DMS79 treated with DMSO at 0.1 percent for 48 hours (cell line): Measurements from ENCODE around the gene TEKT2.

ENCODE experiments used
- DNase-seq: peaks from one replicate; lab custom pipeline; 2025; lab: John Stamatoyannopoulos, UW

Gene TEKT2, protein sequence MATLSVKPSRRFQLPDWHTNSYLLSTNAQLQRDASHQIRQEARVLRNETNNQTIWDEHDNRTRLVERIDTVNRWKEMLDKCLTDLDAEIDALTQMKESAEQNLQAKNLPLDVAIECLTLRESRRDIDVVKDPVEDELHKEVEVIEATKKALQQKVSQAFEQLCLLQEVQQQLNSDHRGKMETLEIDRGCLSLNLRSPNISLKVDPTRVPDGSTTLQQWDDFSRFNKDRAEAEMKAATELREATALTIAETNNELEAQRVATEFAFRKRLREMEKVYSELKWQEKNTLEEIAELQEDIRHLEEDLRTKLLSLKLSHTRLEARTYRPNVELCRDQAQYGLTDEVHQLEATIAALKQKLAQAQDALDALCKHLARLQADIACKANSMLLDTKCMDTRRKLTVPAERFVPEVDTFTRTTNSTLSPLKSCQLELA

GRCh38 chr1:36083635-36084496 is at the start of gene TEKT2:
Gene TEKT2, plus strand, starts transcription at chr1:36084094. Its CDS starts 828 bp downstream, at chr1:36084922.
- DNase-seq, result peak; percentile 81

GRCh38 chr1:36034692-36035091 is 49.2 kb upstream of the TEKT2 start:
- DNase-seq, result no peak

GRCh38 chr1:36035154-36035553 is 48.7 kb upstream of the TEKT2 start:
- DNase-seq, result no peak

GRCh38 chr1:36040238-36040637 is 43.7 kb upstream of the TEKT2 start:
- DNase-seq, result no peak

- no peak for DNase-seq
These were observed 32.1 kb upstream of the TEKT2 start for GRCh38 chr1:36051821-36052220.

GRCh38 chr1:36053978-36054377 is 29.9 kb upstream of the TEKT2 start:
- no peak for DNase-seq

DNA sequence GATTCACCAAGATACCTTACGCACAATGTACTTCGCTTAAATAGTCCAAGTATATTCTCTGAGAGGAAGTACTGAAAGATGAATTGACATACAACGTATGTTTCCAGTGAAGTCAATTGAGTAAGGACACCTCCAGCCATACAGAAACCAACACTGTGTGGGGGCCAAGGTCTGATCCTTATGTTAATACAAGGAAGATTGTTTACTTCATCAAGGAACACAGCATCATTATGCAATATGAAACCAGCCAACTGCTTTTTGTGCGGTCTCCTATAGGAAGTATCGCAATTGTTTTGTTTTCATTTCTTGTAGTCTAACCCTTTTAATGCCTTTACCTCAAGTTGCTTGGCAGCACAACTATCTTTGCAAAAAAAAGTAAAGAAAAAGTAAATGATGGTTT is 28.2 kb upstream of the TEKT2 start:
- no peak for DNase-seq

- DNase-seq, result no peak
These were observed 21.6 kb upstream of the TEKT2 start for GRCh38 chr1:36062315-36062714.

DNA sequence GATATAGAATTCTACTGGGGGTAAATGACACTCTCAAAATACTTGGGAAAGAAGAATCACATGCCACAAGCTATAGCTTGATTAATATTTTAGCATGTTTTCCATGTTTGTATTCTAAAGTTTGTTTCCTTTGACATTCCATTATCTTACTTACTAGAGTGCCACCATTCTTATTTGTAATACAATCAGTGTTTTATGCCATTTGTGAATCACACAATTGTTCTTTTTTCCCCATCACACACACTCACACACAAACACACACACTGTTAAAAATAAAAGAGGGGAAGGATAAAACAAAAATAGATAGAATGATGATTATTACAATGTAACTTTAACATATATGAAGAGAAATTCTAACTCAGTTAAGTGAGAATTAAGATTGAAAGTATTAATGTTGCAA is 16.0 kb upstream of the TEKT2 start:
- no peak for DNase-seq

DNA sequence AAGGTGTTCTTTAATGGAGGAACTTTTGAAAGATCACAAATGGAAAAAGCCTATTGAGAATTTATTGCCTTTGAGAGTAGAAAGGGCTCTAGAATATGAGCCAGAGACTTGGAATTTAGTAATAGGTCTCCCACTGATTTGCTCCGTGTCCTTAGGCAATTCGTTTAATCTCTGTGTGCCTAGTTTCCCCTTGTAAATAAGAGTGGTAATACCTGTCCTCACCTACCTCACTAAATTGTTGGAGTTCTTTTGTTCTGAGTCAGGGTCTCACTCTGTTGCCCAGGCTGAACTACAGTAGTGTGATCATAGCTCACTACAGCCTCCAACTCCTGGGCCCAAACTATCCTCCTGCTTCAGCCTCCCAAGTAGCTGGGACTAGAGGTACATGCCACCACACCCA is 15.0 kb upstream of the TEKT2 start:
- no peak for DNase-seq

- DNase-seq, result peak; percentile 67
These were observed 13.5 kb upstream of the TEKT2 start for GRCh38 chr1:36070349-36070748.

DNA sequence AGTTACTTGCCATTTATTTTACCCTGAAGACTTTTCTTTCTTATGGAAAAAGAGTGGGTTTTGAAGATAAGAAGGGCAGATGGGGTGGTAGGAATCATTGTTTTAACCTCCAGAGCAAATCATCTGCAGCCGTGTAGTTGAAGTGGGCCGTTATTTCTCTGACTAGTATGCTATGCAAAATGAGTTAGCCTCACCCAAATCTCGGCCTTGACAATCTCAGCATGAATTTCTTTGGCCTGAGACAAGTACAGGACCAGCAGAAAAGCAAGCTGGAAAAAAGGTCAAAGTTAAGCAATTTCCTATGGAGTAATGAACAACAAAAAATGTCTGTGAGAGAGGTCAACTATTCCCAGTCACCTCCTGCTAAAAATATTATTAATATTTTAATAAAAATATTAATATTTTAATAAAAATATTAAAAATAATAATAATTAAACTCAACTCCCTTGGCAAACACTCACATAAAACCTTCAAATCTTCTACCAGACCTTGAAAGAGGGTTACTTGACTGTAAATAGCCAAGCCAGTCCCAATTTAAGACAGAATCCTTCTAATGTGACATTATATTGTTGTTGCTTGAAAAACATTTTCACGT is 6.8 kb upstream of the TEKT2 start:
- no peak for DNase-seq

GRCh38 chr1:36080236-36080635 is 3.7 kb upstream of the TEKT2 start:
- DNase-seq, result no peak

GRCh38 chr1:36080801-36081200 is 3.1 kb upstream of the TEKT2 start:
- DNase-seq, result no peak

DNA sequence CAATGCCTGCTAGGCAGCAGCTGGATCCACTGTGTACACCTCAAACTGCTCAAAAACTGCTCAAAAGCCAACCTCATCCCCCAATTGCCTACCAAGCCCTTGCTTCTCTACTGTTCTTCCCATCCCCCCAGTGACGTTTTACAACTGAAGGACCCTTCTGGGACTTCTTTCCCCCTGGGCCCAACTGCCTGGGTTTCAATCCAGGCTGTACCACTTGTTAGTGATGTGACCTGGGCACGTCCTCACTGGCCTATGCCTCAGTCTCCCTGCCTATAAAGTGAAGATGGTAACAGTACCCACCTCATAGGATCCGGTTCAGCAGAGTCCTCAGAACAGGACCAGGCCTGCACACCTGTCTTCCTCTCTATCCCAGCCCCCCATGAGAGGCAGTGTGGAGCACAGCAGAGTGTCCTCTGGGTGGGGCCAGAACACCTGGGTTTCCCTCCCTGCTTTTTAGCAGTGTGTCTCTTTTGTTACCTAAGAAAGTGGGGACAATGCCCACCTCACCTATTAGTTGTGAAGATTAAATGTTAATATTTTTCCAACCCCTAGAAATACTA is 1.9 kb upstream of the TEKT2 start:
- DNase-seq, result no peak

GRCh38 chr1:36083219-36083618 is 675 bp upstream of the TEKT2 start:
- no peak for DNase-seq

DNA sequence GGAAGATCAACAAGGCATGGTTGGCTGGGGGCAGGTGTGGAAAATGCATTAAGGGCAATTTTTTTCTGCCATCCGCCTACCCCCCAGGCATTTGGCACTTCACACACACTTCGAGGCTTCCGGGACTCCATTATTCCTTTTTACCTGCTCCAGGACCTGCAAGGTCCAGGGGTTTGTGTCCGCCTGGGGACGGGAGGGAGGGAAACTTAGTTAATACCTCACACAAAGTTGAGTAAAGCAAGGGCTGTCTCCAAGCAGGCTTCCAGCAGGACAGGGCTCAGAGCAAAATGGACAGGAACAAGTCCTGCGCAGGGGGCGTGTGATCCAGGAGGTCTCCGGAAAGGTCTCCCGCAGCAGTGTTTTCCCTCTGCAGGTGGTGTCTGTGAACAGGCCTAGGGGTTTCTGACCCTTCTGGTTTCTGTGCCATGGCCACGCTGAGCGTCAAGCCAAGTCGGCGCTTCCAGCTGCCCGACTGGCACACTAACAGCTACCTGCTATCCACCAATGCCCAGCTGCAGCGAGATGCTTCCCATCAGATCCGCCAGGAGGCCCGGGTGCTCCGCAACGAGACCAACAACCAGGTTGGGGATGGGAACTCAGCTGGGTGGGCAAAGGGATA is 712 bp downstream of the TEKT2 start:
- peak; percentile 67 for DNase-seq

- DNase-seq, result no peak
These were observed 1.2 kb downstream of the TEKT2 start for GRCh38 chr1:36085126-36085525.

DNA sequence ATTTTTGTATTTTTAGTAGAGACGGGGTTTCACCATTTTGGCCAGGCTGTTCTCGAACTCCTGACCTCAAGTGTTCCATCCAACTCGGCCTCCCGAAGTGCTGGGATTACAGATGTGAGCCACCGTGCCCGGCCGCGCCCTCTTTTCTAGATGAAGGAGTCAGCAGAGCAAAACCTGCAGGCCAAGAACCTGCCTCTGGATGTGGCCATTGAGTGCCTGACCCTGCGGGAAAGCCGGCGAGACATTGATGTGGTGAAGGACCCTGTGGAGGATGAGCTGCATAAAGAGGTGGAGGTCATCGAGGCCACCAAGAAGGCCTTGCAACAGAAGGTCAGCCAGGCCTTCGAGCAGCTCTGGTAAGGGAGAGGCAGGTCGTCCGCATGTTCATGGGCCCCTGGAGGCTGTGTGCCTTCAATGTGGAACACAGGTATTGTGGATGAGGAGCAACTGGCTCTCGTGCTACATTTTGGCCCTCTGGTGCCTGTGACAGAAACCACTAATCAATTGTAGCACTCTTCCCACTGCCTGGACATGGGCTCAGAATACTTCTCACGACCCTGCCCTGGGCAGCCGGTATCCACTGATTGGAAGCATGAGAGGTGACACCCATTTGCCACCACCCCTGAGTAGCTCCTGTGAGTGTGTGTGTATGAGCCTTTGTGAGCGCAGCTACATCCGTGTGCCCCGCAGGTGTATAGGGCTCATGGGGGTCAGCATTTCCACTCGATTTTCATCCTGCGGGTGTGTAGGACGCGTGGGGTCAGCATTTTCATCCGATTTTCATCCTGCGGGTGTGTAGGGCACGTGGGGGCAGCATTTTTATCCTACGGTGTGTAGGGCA is 2.0 kb downstream of the TEKT2 start:
- no peak for DNase-seq

- no peak for DNase-seq
These were observed 2.8 kb downstream of the TEKT2 start for GRCh38 chr1:36086529-36087232.
